SK-N-SH treated with all-trans-retinoic acid at 6 μM for 48 hours (cell line): Measurements from ENCODE around the gene KIAA1671.

Source experiments
- ATAC-seq: fragments of 200-7000 bp; cut with Tn5 transposase; 3 replicates; pipeline ENCODE4 v1.9.1; 2020; ENCODE audit warnings: mild to moderate bottlenecking, moderate library complexity
- ARNTL ChIP-seq: fragments of 450-650 bp; formaldehyde crosslinking; IDR thresholded peaks from 2 replicates; pipeline ENCODE4 v1.5.0; 2020; ENCODE audit warnings: low read depth, mild to moderate bottlenecking, moderate library complexity, borderline replicate concordance
- BACH2 ChIP-seq: fragments of 250-450 bp; sonication (Bioruptor Pico); IDR thresholded peaks from 2 replicates; pipeline ENCODE4 v1.9.0; 2021; ENCODE audit warnings: mild to moderate bottlenecking, borderline replicate concordance
- CSDC2 ChIP-seq: fragments of 250-450 bp; sonication (Bioruptor Pico); IDR thresholded peaks from 2 replicates; pipeline ENCODE4 v1.5.0; 2020; ENCODE audit warnings: mild to moderate bottlenecking, moderate library complexity
- CSRNP3 ChIP-seq: fragments of 250-450 bp; sonication (Bioruptor Pico); IDR thresholded peaks from 2 replicates; pipeline ENCODE4 v1.5.1; 2021; ENCODE audit warnings: mild to moderate bottlenecking, moderate library complexity
- ESRRG ChIP-seq: fragments of 250-450 bp; sonication (Bioruptor Pico); IDR thresholded peaks from 2 replicates; pipeline ENCODE4 v1.6.1; 2021; ENCODE audit warnings: mild to moderate bottlenecking
- GLIS3 ChIP-seq: fragments of 250-450 bp; sonication (Bioruptor Pico); IDR thresholded peaks from 2 replicates; pipeline ENCODE4 v1.5.0; 2020; ENCODE audit warnings: mild to moderate bottlenecking, moderate library complexity
- OSR1 ChIP-seq: fragments of 250-450 bp; sonication (Bioruptor Pico); IDR thresholded peaks from 2 replicates; pipeline ENCODE4 v1.8.0; 2022; ENCODE audit warnings: moderate library complexity, mild to moderate bottlenecking, inconsistent platforms
- PATZ1 ChIP-seq: fragments of 250-450 bp; sonication (Bioruptor Pico); IDR thresholded peaks from 2 replicates; pipeline ENCODE4 v1.8.0; 2020; ENCODE audit warnings: mild to moderate bottlenecking, moderate library complexity, borderline replicate concordance
- POU6F1 ChIP-seq: fragments of 250-450 bp; sonication (Bioruptor Pico); IDR thresholded peaks from 2 replicates; pipeline ENCODE4 v1.8.0; 2021; ENCODE audit warnings: low read depth, mild to moderate bottlenecking, moderate library complexity, borderline replicate concordance
- PPARA ChIP-seq: fragments of 250-450 bp; sonication (Bioruptor Pico); IDR thresholded peaks from 2 replicates; pipeline ENCODE4 v1.5.0; 2020; ENCODE audit warnings: mild to moderate bottlenecking, borderline replicate concordance
- RARB ChIP-seq: fragments of 250-450 bp; sonication (Bioruptor Pico); IDR thresholded peaks from 2 replicates; pipeline ENCODE4 v1.8.0; 2021; ENCODE audit warnings: mild to moderate bottlenecking, moderate library complexity
- SNAI2 ChIP-seq: fragments of 250-450 bp; sonication (Bioruptor Pico); IDR thresholded peaks from 2 replicates; pipeline ENCODE4 v1.5.0; 2020; ENCODE audit warnings: mild to moderate bottlenecking, moderate library complexity
- TOX ChIP-seq: fragments of 250-450 bp; sonication (Bioruptor Pico); IDR thresholded peaks from 2 replicates; pipeline ENCODE4 v1.8.0; 2021; ENCODE audit warnings: mild to moderate bottlenecking, moderate library complexity, borderline replicate concordance
- ZFP3 ChIP-seq: fragments of 250-450 bp; sonication (Bioruptor Pico); IDR thresholded peaks from 2 replicates; pipeline ENCODE4 v1.5.0; 2020; ENCODE audit warnings: mild to moderate bottlenecking, moderate library complexity
- ZFP30 ChIP-seq: fragments of 450-650 bp; formaldehyde crosslinking; IDR thresholded peaks from 2 replicates; pipeline ENCODE4 v1.5.0; 2022; ENCODE audit warnings: mild to moderate bottlenecking, moderate library complexity
- ZNF565 ChIP-seq: fragments of 450-650 bp; formaldehyde crosslinking; conservative IDR thresholded peaks from 2 replicates; pipeline ENCODE4 v1.5.0; 2020; ENCODE audit warnings: low read depth, mild to moderate bottlenecking, moderate library complexity
- TF ChIP-seq, protein P1 (sequence below): fragments of 250-450 bp; sonication (Bioruptor Pico); IDR thresholded peaks from 2 replicates; pipeline ENCODE4 v1.5.0; 2020; ENCODE audit warnings: mild to moderate bottlenecking, moderate library complexity

KIAA1671 gene

DNA sequence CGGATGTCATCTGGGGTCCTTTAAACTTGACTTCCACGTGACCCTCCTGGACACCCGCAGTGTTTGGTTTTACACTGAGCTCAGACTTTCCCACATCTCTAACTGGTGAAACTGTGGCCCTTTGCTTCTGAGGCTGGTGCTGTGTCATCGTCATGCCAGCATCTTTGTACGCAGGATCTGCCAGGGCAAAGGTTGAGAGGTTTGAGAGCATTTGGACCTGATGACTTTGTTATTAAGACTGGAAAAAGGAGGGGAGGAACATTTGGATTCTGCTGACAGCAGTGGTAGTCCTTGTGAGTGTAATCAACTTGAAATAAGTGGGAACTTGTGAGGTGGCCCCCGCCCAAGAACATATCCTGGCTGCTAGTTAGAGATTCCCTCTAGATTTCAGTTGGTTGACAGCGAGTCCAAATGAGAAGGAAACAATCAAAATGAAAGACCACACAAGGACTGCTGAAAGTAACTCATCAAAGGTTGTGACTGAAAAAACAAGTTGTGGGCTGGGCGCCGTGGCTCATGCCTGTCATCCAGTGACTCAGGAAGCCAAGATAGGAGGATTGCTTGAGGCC is 102.5 kb downstream of the KIAA1671 start:
- no peak for ATAC-seq
- no peak for TF ChIP-seq PATZ1
- TF ChIP-seq, protein P1, sequence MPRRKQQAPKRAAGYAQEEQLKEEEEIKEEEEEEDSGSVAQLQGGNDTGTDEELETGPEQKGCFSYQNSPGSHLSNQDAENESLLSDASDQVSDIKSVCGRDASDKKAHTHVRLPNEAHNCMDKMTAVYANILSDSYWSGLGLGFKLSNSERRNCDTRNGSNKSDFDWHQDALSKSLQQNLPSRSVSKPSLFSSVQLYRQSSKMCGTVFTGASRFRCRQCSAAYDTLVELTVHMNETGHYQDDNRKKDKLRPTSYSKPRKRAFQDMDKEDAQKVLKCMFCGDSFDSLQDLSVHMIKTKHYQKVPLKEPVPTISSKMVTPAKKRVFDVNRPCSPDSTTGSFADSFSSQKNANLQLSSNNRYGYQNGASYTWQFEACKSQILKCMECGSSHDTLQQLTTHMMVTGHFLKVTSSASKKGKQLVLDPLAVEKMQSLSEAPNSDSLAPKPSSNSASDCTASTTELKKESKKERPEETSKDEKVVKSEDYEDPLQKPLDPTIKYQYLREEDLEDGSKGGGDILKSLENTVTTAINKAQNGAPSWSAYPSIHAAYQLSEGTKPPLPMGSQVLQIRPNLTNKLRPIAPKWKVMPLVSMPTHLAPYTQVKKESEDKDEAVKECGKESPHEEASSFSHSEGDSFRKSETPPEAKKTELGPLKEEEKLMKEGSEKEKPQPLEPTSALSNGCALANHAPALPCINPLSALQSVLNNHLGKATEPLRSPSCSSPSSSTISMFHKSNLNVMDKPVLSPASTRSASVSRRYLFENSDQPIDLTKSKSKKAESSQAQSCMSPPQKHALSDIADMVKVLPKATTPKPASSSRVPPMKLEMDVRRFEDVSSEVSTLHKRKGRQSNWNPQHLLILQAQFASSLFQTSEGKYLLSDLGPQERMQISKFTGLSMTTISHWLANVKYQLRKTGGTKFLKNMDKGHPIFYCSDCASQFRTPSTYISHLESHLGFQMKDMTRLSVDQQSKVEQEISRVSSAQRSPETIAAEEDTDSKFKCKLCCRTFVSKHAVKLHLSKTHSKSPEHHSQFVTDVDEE (CRISPR knock-in tag), result no peak
- TF ChIP-seq CSRNP3 (CRISPR knock-in tag), result no peak
- no peak for TF ChIP-seq RARB (CRISPR knock-in tag)
- no peak for TF ChIP-seq ARNTL (CRISPR knock-in tag)
- no peak for TF ChIP-seq ZNF565 (CRISPR knock-in tag)
- TF ChIP-seq PPARA (CRISPR knock-in tag), result no peak
- no peak for TF ChIP-seq OSR1 (CRISPR knock-in tag)
- TF ChIP-seq CSDC2, result no peak
- no peak for TF ChIP-seq TOX (CRISPR knock-in tag)

GRCh38 chr22:25057013-25057881 is 104.7 kb downstream of the KIAA1671 start:
- ATAC-seq, result peak; percentile 98
- TF ChIP-seq SNAI2 (CRISPR knock-in tag) (no peak), GLIS3 (CRISPR knock-in tag) (no peak), OSR1 (CRISPR knock-in tag) (no peak), ZFP3 (no peak), PATZ1 (no peak), ESRRG (CRISPR knock-in tag) (no peak), POU6F1 (CRISPR knock-in tag) (no peak), ZNF565 (CRISPR knock-in tag) (no peak), ZFP30 (CRISPR knock-in tag) (no peak), CSDC2 (no peak), BACH2 (CRISPR knock-in tag) (no peak)

GRCh38 chr22:25059438-25059837 is 106.9 kb downstream of the KIAA1671 start:
- no peak for ATAC-seq
- no peak for TF ChIP-seq GLIS3 (CRISPR knock-in tag)
- TF ChIP-seq ESRRG (CRISPR knock-in tag), result no peak
- TF ChIP-seq ZFP3, result no peak
- TF ChIP-seq CSRNP3 (CRISPR knock-in tag), result no peak
